KOPT-K1 (cell line): ENCODE results near the gene TMEM273.

Experiments
- H3K27ac ChIP-seq: fragments of 200-600 bp; sonication (generic); 2 replicates; pipeline ENCODE4 v1.5.1; 2016; ENCODE audit warnings: antibody characterized with exemption, mild to moderate bottlenecking, low read depth, low read length; ENCODE audit not compliant: poor library complexity, severe bottlenecking
- H3K36me3 ChIP-seq: fragments of 200-600 bp; sonication (generic); 2 replicates; pipeline ENCODE4 v1.5.1; 2017; ENCODE audit warnings: antibody characterized with exemption, mild to moderate bottlenecking, low read length, moderate library complexity; ENCODE audit not compliant: insufficient read depth
- H3K9me3 ChIP-seq: fragments of 200-600 bp; sonication (generic); 2 replicates; pipeline ENCODE4 v1.5.1; 2017; ENCODE audit warnings: antibody characterized with exemption, low read length, mild to moderate bottlenecking; ENCODE audit not compliant: insufficient read depth, poor library complexity, severe bottlenecking

Gene TMEM273

GRCh38 chr10:49165821-49166483, 22.2 kb downstream of the TMEM273 start:
- H3K36me3 ChIP-seq = no peaks in the 10 kb centered on the region
- H3K27ac ChIP-seq = no peak overlapping the region
- H3K9me3 ChIP-seq = no peaks in the 10 kb centered on the region

GRCh38 chr10:49165259-49165658, 22.9 kb downstream of the TMEM273 start:
- Histone ChIP-seq H3K36me3 (no peaks in the 10 kb centered on the region), H3K9me3 (no peaks in the 10 kb centered on the region), H3K27ac (no peak overlapping the region)

GRCh38 chr10:49164559-49165188, 23.5 kb downstream of the TMEM273 start:
- Histone ChIP-seq H3K36me3 (no peaks in the 10 kb centered on the region), H3K27ac (no peak overlapping the region), H3K9me3 (no peaks in the 10 kb centered on the region)

- H3K9me3 ChIP-seq = no peaks in the 10 kb centered on the region
- H3K27ac ChIP-seq = no peak overlapping the region
- H3K36me3 ChIP-seq = no peaks in the 10 kb centered on the region
Observed at GRCh38 chr10:49163741-49164140, 24.4 kb downstream of the TMEM273 start.

- Histone ChIP-seq H3K36me3 (no peaks in the 10 kb centered on the region), H3K27ac (no peak overlapping the region), H3K9me3 (no peaks in the 10 kb centered on the region)
Observed at GRCh38 chr10:49162761-49163310, 25.4 kb downstream of the TMEM273 start.

GRCh38 chr10:49162063-49162462, 26.1 kb downstream of the TMEM273 start:
- Histone ChIP-seq H3K9me3 (no peaks in the 10 kb centered on the region), H3K36me3 (no peaks in the 10 kb centered on the region), H3K27ac (no peak overlapping the region)

GRCh38 chr10:49161411-49161997, 26.7 kb downstream of the TMEM273 start:
- no peak overlapping the region for H3K27ac ChIP-seq
- H3K9me3 ChIP-seq = no peaks in the 10 kb centered on the region
- H3K36me3 ChIP-seq = no peaks in the 10 kb centered on the region

- Histone ChIP-seq H3K36me3 (no peaks in the 10 kb centered on the region), H3K27ac (no peak overlapping the region), H3K9me3 (no peaks in the 10 kb centered on the region)
Observed at GRCh38 chr10:49160814-49161213, 27.4 kb downstream of the TMEM273 start.

GRCh38 chr10:49160110-49160509, 28.1 kb downstream of the TMEM273 start:
- H3K27ac ChIP-seq = no peak overlapping the region
- H3K36me3 ChIP-seq = no peaks in the 10 kb centered on the region
- no peaks in the 10 kb centered on the region for H3K9me3 ChIP-seq

GRCh38 chr10:49158915-49159314, 29.3 kb downstream of the TMEM273 start:
- Histone ChIP-seq H3K36me3 (no peaks in the 10 kb centered on the region), H3K27ac (no peak overlapping the region)

GRCh38 chr10:49158404-49158803, 29.8 kb downstream of the TMEM273 start:
- Histone ChIP-seq H3K36me3 (no peaks in the 10 kb centered on the region), H3K27ac (no peak overlapping the region), H3K9me3 (no peaks in the 10 kb centered on the region)

More at GRCh38 chr10:49158915-49159314, 29.3 kb downstream of the TMEM273 start:
- no peaks in the 10 kb centered on the region for H3K9me3 ChIP-seq

GRCh38 chr10:49157229-49157628, 31.0 kb downstream of the TMEM273 start:
- Histone ChIP-seq H3K36me3 (no peaks in the 10 kb centered on the region), H3K9me3 (no peaks in the 10 kb centered on the region), H3K27ac (no peak overlapping the region)

GRCh38 chr10:49154641-49155040, 33.5 kb downstream of the TMEM273 start:
- Histone ChIP-seq H3K36me3 (no peaks in the 10 kb centered on the region), H3K27ac (no peak overlapping the region)

GRCh38 chr10:49153971-49154370, 34.2 kb downstream of the TMEM273 start:
- no peak overlapping the region for H3K27ac ChIP-seq
- H3K36me3 ChIP-seq = no peaks in the 10 kb centered on the region
- no peaks in the 10 kb centered on the region for H3K9me3 ChIP-seq

More at GRCh38 chr10:49154641-49155040, 33.5 kb downstream of the TMEM273 start:
- no peaks in the 10 kb centered on the region for H3K9me3 ChIP-seq

GRCh38 chr10:49153115-49153514, 35.1 kb downstream of the TMEM273 start:
- H3K36me3 ChIP-seq = no peaks in the 10 kb centered on the region
- no peaks in the 10 kb centered on the region for H3K9me3 ChIP-seq
- no peak overlapping the region for H3K27ac ChIP-seq
